ENCODE results near the gene SLC44A3.

Gene SLC44A3

GRCh38 chr1:94843430-94843829 is 23.3 kb downstream of the SLC44A3 start:
- no peak for DNase-seq

- DNase-seq, result no peak
Measured at GRCh38 chr1:94843846-94844245, 23.7 kb downstream of the SLC44A3 start.

GRCh38 chr1:94846308-94846707 is 26.2 kb downstream of the SLC44A3 start:
- no peak for DNase-seq

GRCh38 chr1:94851571-94851970 is 31.4 kb downstream of the SLC44A3 start:
- DNase-seq, result no peak

GRCh38 chr1:94852788-94853187 is 32.6 kb downstream of the SLC44A3 start:
- DNase-seq, result no peak

- peak; percentile 87 for DNase-seq
Measured at GRCh38 chr1:94854458-94855306, 34.5 kb downstream of the SLC44A3 start.

- peak; percentile 82 for DNase-seq
Measured at GRCh38 chr1:94855307-94855700, 35.1 kb downstream of the SLC44A3 start.

- no peak for DNase-seq
Measured at GRCh38 chr1:94856004-94856403, 35.8 kb downstream of the SLC44A3 start.

- no peak for DNase-seq
Measured at GRCh38 chr1:94856868-94857267, 36.7 kb downstream of the SLC44A3 start.

GRCh38 chr1:94858276-94858675 is 38.1 kb downstream of the SLC44A3 start:
- no peak for DNase-seq

- DNase-seq, result no peak
Measured at GRCh38 chr1:94859174-94859573, 39.0 kb downstream of the SLC44A3 start.

GRCh38 chr1:94862718-94863117 is 42.6 kb downstream of the SLC44A3 start:
- DNase-seq, result no peak

- no peak for DNase-seq
Measured at GRCh38 chr1:94863297-94863911, 43.2 kb downstream of the SLC44A3 start.

- DNase-seq, result peak; percentile 68
Measured at GRCh38 chr1:94863919-94864318, 43.8 kb downstream of the SLC44A3 start.

- no peak for DNase-seq
Measured at GRCh38 chr1:94864821-94865220, 44.7 kb downstream of the SLC44A3 start.

- DNase-seq, result no peak
Measured at GRCh38 chr1:94865360-94865759, 45.2 kb downstream of the SLC44A3 start.

- no peak for DNase-seq
Measured at GRCh38 chr1:94866164-94866807, 46.1 kb downstream of the SLC44A3 start.

- DNase-seq, result peak; percentile 74
Measured at GRCh38 chr1:94871031-94871430, 50.9 kb downstream of the SLC44A3 start.

GRCh38 chr1:94872771-94873495 is 52.8 kb downstream of the SLC44A3 start:
- no peak for DNase-seq

GRCh38 chr1:94873520-94874351 is 53.6 kb downstream of the SLC44A3 start:
- no peak for DNase-seq

- no peak for DNase-seq
Measured at GRCh38 chr1:94874423-94874822, 54.3 kb downstream of the SLC44A3 start.

GRCh38 chr1:94875794-94876193 is 55.6 kb downstream of the SLC44A3 start:
- DNase-seq, result no peak
